Common myeloid progenitor, CD34-positive (primary cell): Measurements from ENCODE around the gene MMP1.
"Not testable (repeated sequence)": the region's sequence is repeated elsewhere in the genome, so short reads cannot be mapped to it uniquely, and the experiment has no call there.

Experiments
- CTCF ChIA-PET: fragments of 350-600 bp; sonication (Branson Sonifier 250); formaldehyde crosslinking; loops from one replicate; lab custom pipeline; 2021; ENCODE audit warnings: antibody characterized with exemption; lab: Charles Lee
- POLR2A ChIA-PET: fragments of 350-600 bp; sonication (Branson Sonifier 250); formaldehyde crosslinking; loops from one replicate; lab custom pipeline; 2021; ENCODE audit warnings: antibody characterized with exemption; lab: Charles Lee
- DNase-seq, 3 donors: peaks; one replicate each; pipeline versions ENCODE4 v3.0.0 to v3.0.0-alpha.2; 2013
- H3K27ac ChIP-seq, 2 experiments: 1 replicate in 1 of 2; 2 replicates in 1 of 2; pipeline ENCODE4 v1.7.0; 2013; ENCODE audit warnings: inconsistent platforms in 2 of 2, low read length in 2 of 2, mild to moderate bottlenecking in 2 of 2, low read depth in 1 of 2, moderate library complexity in 1 of 2; ENCODE audit not compliant: severe bottlenecking in 2 of 2, insufficient read depth in 1 of 2, poor library complexity in 1 of 2
- H3K27me3 ChIP-seq, 5 experiments: replicated peaks in 2 of 5; 1 replicate in 3 of 5; 2 replicates in 2 of 5; pipeline versions ENCODE4 v1.6.1 to v1.7.0; 2013; ENCODE audit warnings: low read length in 4 of 5, mild to moderate bottlenecking in 2 of 5, moderate library complexity in 2 of 5, inconsistent platforms in 1 of 5; ENCODE audit not compliant: insufficient read depth in 5 of 5, control insufficient read depth in 4 of 5
- H3K36me3 ChIP-seq, 4 experiments: 1 replicate in 2 of 4; 2 replicates in 2 of 4; pipeline versions ENCODE4 v1.6.1 to v1.7.0; 2013; ENCODE audit warnings: low read length in 3 of 4, control low read depth in 1 of 4, mild to moderate bottlenecking in 1 of 4; ENCODE audit not compliant: control insufficient read depth in 4 of 4, insufficient read depth in 4 of 4
- H3K4me1 ChIP-seq, 4 experiments: 1 replicate in 3 of 4; 2 replicates in 1 of 4; pipeline versions ENCODE4 v1.6.1 to v1.7.1; 2013; ENCODE audit warnings: low read length in 3 of 4, mild to moderate bottlenecking in 3 of 4, control low read depth in 1 of 4, inconsistent platforms in 1 of 4, moderate library complexity in 1 of 4; ENCODE audit not compliant: control insufficient read depth in 4 of 4, insufficient read depth in 4 of 4; ENCODE audit errors: control extremely low read depth in 1 of 4
- H3K4me3 ChIP-seq, 7 experiments: 1 replicate in 4 of 7; 2 replicates in 3 of 7; pipeline versions ENCODE4 v1.5.1 to v1.7.0; 2013; ENCODE audit warnings: mild to moderate bottlenecking in 7 of 7, low read length in 6 of 7, moderate library complexity in 6 of 7, inconsistent platforms in 2 of 7, low read depth in 2 of 7, control low read depth in 1 of 7; ENCODE audit not compliant: insufficient read depth in 4 of 7, control insufficient read depth in 1 of 7; ENCODE audit errors: extremely low read depth in 1 of 7
- H3K9me3 ChIP-seq, 5 experiments: 1 replicate in 4 of 5; 2 replicates in 1 of 5; pipeline versions ENCODE4 v1.6.1 to v1.7.1; 2013; ENCODE audit warnings: low read length in 4 of 5, mild to moderate bottlenecking in 2 of 5, inconsistent platforms in 1 of 5, low read depth in 1 of 5, moderate library complexity in 1 of 5; ENCODE audit not compliant: control insufficient read depth in 4 of 5, insufficient read depth in 2 of 5; ENCODE audit errors: control extremely low read depth in 1 of 5
- WGBS: methylation state at CpG from one replicate; pipeline ENCODE4 v1.1.5; 2013; ENCODE audit not compliant: insufficient coverage; 5-methylcytosine and 5-hydroxymethylcytosine counted together

MMP1 gene

GRCh38 chr11:102749101-102749722 is 48.7 kb downstream of the MMP1 start:
- Histone ChIP-seq H3K36me3 (no peaks in the 10 kb centered on the region), H3K4me3 (no peak overlapping the region)
- CTCF ChIA-PET, result no interaction called here

DNA sequence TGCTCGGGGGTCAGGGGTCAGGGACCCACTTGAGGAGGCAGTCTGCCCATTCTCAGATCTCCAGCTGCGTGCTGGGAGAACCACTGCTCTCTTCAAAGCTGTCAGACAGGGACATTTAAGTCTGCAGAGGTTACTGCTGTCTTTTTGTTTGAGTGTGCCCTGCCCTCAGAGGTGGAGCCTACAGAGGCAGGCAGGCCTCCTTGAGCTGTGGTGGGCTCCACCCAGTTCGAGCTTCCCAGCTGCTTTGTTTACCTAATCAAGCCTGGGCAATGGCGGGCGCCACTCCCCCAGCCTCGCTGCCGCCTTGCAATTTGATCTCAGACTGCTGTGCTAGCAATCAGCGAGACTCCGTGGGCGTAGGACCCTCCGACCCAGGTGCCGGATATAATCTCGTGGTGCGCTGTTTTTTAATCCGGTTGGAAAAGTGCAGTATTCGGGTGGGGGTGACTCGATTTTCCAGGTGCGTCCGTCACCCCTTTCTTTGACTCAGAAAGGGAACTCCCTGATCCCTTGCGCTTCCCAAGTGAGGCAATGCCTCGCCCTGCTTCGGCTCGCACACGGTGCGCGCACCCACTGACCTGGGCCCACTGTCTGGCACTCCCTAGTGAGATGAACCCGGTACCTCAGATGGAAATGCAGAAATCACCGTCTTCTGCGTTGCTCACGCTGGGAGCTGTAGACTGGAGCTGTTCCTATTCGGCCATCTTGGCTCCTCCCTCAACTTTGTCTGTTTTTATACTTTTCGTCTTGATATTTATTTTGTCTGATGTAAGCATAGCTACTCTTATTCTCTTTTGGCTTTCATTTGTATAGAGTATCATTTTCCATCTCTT is 51.0 kb downstream of the MMP1 start:
- CTCF ChIA-PET, H3K36me3 ChIP-seq, H3K9me3 ChIP-seq, H3K27ac ChIP-seq, H3K4me1 ChIP-seq, DNase-seq, POLR2A ChIA-PET, H3K27me3 ChIP-seq: not testable (repeated sequence)
- H3K4me3 ChIP-seq, result peak overlapping the region in 1 of 7 experiments; percentile 55
- 94% methylated on average over 23 of the region's 32 CpGs for WGBS

More at GRCh38 chr11:102749101-102749722, 48.7 kb downstream of the MMP1 start:
- no peaks in the 10 kb centered on the region for H3K4me1 ChIP-seq
- no peak overlapping the region for H3K27ac ChIP-seq
- peaks cover 0 to 13% (median 2%) of the 10 kb centered on the region in 5 experiments for H3K27me3 ChIP-seq
- DNase-seq, result no peak
- POLR2A ChIA-PET, result no interaction called here
- H3K9me3 ChIP-seq, result peaks cover 0 to 2% (median 0%) of the 10 kb centered on the region in 5 experiments
